ENCODE results near the gene ADCY5.

ADCY5 gene

DNA sequence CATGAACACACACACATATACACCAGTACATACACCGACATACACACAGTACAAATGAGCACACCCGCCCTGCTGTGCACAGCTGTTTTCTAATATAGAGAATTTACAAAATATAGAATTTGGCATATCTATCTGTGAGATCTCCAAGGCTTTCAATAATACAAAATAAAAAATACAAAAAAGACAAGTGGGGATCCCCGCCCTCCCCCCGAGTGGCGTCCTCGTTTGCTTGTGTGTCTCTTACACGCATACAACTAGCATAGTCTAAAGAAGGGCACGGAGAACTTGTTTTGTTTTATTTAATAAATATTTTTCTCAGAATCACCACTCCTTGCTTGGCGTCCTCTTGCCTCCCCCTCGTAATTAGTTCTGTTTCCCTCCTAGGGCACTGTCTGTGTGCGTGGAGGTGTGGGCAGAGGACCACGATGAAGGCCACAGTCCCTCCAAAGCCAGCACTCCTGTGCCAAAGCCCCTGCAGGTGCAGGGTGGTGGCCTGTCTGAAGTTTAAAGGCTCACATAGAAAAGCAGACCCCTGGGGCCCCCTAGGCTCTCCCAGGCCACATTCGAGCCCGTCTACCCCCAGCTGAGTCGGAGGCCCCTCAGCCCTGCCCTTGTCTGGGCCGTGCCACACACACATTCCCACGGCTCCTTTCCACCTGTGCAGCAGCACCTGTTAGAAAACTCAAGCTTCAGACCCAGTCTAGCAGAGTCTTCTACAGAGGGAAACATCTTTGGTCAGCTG is 165.1 kb downstream of the ADCY5 start:
- H3K27ac Mint-ChIP-seq, result no peak overlapping the region
- no peaks in the 10 kb centered on the region for H3K4me1 Mint-ChIP-seq (ENCODE audit: low read depth)
- no peaks in the 10 kb centered on the region for H3K27me3 Mint-ChIP-seq
- no peaks in the 10 kb centered on the region for H3K9me3 Mint-ChIP-seq
- H3K36me3 Mint-ChIP-seq (ENCODE audit: low read depth), result no peaks in the 10 kb centered on the region
- intact Hi-C loops (cut with micrococcal nuclease), result no loop called here
- no peak overlapping the region for H3K4me3 Mint-ChIP-seq

DNA sequence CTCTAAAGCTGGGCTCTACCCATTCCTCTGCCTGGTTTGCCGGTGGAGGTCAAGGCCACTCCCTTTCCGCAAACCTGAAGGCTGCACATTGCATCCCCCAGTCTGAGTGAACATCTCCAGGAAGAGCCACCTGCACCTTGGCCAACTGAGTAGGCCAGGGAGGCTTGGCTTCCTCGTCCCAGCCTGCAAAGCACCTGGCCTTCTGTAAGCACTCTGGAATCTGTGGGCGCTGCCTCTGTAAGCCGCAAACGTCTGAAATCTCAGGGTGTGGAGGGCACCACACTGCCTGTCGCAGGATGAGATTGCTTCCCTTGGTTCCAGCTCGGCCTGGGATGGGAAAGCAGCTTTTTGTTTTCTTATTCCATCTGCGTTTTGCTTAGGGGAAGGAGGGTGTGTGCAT is 165.8 kb downstream of the ADCY5 start:
- intact Hi-C loops (cut with micrococcal nuclease), result no loop called here
- H3K27me3 Mint-ChIP-seq, result no peaks in the 10 kb centered on the region
- no peak overlapping the region for H3K4me3 Mint-ChIP-seq
- no peak overlapping the region for H3K27ac Mint-ChIP-seq
- no peaks in the 10 kb centered on the region for H3K36me3 Mint-ChIP-seq (ENCODE audit: low read depth)
- no peaks in the 10 kb centered on the region for H3K9me3 Mint-ChIP-seq
- no peaks in the 10 kb centered on the region for H3K4me1 Mint-ChIP-seq (ENCODE audit: low read depth)

- Mint-ChIP-seq H3K4me1 (ENCODE audit: low read depth) (no peaks in the 10 kb centered on the region), H3K27ac (no peak overlapping the region), H3K27me3 (no peaks in the 10 kb centered on the region), H3K9me3 (no peaks in the 10 kb centered on the region), H3K36me3 (ENCODE audit: low read depth) (no peaks in the 10 kb centered on the region), H3K4me3 (no peak overlapping the region)
- intact Hi-C loops (cut with micrococcal nuclease), result no loop called here
Measured at GRCh38 chr3:123282461-123282860, 166.4 kb downstream of the ADCY5 start.

DNA sequence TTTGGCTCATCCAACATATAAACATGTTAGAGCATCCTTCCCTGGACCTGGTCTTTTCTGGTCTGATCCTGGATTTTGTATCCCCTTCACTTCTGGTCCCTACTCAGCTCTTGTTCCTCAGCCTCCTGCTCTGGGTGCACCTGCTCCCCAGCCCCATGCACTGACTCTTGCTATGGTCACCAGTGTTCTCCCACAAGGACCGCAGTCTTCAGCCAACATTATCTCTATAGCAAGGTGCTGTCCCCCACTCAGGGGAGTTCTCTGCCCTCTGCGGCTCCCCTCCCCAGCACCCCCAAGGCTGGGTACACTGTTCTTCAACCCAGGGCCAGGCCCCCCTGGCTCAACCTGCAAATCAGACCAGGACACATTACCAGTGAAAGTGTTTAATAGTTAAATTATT is 167.0 kb downstream of the ADCY5 start:
- Mint-ChIP-seq H3K4me1 (ENCODE audit: low read depth) (no peaks in the 10 kb centered on the region), H3K4me3 (no peak overlapping the region), H3K27ac (no peak overlapping the region), H3K9me3 (no peaks in the 10 kb centered on the region), H3K36me3 (ENCODE audit: low read depth) (no peaks in the 10 kb centered on the region), H3K27me3 (no peaks in the 10 kb centered on the region)
- intact Hi-C loops (cut with micrococcal nuclease), result no loop called here

- Mint-ChIP-seq H3K9me3 (no peaks in the 10 kb centered on the region), H3K4me1 (ENCODE audit: low read depth) (no peaks in the 10 kb centered on the region), H3K27me3 (no peaks in the 10 kb centered on the region)
Measured at GRCh38 chr3:123281406-123281805, 167.5 kb downstream of the ADCY5 start.

DNA sequence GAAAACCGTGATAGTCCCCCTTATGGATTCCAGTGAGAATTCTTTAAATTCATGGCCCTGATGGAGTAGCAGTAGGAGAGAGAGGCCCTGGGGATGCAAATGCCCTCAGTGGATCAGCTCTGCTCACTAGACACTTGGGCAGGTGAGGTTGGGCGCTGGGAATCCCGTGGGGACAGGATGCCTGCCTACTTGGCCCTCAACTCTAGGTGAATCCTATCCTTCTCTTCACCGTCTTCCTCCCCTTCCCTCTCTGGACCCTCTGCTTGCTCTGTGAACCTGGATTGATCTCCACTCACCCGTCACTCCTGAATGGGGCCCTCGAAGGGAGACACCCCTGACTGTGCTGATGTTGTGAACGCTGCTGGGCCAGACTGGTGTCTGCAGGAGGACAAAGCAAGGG is 169.8 kb downstream of the ADCY5 start:
- intact Hi-C loops (cut with micrococcal nuclease), result no loop called here
- Mint-ChIP-seq H3K4me1 (ENCODE audit: low read depth) (no peaks in the 10 kb centered on the region), H3K9me3 (no peaks in the 10 kb centered on the region), H3K36me3 (ENCODE audit: low read depth) (no peaks in the 10 kb centered on the region), H3K27ac (no peak overlapping the region), H3K27me3 (no peaks in the 10 kb centered on the region), H3K4me3 (no peak overlapping the region)

More at GRCh38 chr3:123281406-123281805, 167.5 kb downstream of the ADCY5 start:
- Mint-ChIP-seq H3K27ac (no peak overlapping the region), H3K36me3 (ENCODE audit: low read depth) (no peaks in the 10 kb centered on the region), H3K4me3 (no peak overlapping the region)
- intact Hi-C loops (cut with micrococcal nuclease), result no loop called here

DNA sequence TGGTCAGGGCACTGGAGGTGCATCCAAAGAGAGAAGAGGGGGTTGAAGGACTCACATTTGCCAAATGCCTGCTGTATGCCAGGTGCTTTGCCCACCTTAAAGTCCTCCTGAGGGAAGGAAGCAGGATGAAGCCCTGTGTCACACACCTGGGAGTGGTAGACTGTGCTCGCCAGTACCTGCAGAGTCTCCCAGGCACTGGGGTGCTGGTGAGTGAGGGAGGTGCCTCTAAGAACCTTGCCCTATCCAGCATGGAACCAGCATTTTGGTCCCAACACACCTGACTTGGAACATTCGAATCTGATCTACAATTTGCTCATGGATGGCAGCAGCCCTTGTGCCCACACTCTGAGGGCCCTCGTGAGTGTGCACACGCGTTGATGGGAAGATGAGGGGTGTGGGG is 170.4 kb downstream of the ADCY5 start:
- Mint-ChIP-seq H3K9me3 (no peaks in the 10 kb centered on the region), H3K4me3 (no peak overlapping the region), H3K4me1 (ENCODE audit: low read depth) (no peaks in the 10 kb centered on the region), H3K36me3 (ENCODE audit: low read depth) (no peaks in the 10 kb centered on the region), H3K27ac (no peak overlapping the region), H3K27me3 (no peaks in the 10 kb centered on the region)
- intact Hi-C loops (cut with micrococcal nuclease), result no loop called here

DNA sequence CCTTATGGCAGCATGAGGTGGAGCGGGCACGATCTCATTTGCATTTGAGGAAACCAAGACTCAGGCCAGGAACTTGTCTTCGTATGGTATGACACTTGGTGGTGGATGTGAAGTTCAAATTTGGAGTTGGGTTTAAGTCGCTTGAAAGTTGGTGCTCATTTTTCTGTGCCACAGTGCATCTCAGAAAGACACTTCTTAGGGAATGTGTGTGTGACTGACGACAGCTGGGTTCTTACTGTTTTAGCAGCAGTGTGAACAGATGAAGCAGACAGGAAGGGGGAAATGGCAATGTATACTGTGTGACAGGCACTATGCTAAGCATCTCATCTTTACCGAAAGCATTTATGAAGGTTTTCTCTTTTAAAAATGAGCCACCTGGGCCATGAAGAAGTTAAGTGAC is 171.8 kb downstream of the ADCY5 start:
- Mint-ChIP-seq H3K27me3 (no peaks in the 10 kb centered on the region), H3K36me3 (ENCODE audit: low read depth) (peaks cover under 1% of the 10 kb centered on the region), H3K4me3 (no peak overlapping the region)

GRCh38 chr3:123276346-123277006 is 172.4 kb downstream of the ADCY5 start:
- intact Hi-C loops (cut with micrococcal nuclease), result no loop called here
- H3K36me3 Mint-ChIP-seq (ENCODE audit: low read depth), result peaks cover 7% of the 10 kb centered on the region
- H3K4me3 Mint-ChIP-seq, result no peak overlapping the region
- H3K27ac Mint-ChIP-seq, result no peak overlapping the region
- no peaks in the 10 kb centered on the region for H3K4me1 Mint-ChIP-seq (ENCODE audit: low read depth)
- H3K9me3 Mint-ChIP-seq, result no peaks in the 10 kb centered on the region
- no peaks in the 10 kb centered on the region for H3K27me3 Mint-ChIP-seq

More for the DNA sequence above, 171.8 kb downstream of the ADCY5 start:
- intact Hi-C loops (cut with micrococcal nuclease), result no loop called here
- Mint-ChIP-seq H3K4me1 (ENCODE audit: low read depth) (no peaks in the 10 kb centered on the region), H3K27ac (no peak overlapping the region), H3K9me3 (no peaks in the 10 kb centered on the region)

DNA sequence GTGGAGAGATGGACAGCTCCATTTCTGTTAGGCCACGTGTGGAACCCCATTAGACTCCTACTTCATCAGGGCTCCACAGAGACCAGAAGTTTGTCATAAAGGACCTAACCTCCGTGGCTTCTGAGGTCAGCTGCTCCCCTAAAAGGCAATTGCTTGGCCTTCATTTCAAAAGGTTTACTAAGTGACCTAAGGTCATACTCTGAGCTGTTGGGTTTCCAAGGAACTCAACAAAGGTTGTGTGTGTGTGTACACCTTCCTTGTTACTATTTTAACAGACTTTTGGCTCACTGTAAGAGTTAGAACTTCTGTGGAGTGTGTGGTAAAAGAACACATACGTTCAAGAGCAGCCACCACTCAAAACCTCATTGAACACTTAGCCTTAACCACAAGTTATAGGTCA is 173.2 kb downstream of the ADCY5 start:
- H3K9me3 Mint-ChIP-seq, result no peaks in the 10 kb centered on the region
- H3K27ac Mint-ChIP-seq, result no peak overlapping the region
- H3K27me3 Mint-ChIP-seq, result no peaks in the 10 kb centered on the region
- no peak overlapping the region for H3K4me3 Mint-ChIP-seq
- peaks cover 9% of the 10 kb centered on the region for H3K36me3 Mint-ChIP-seq (ENCODE audit: low read depth)
- H3K4me1 Mint-ChIP-seq (ENCODE audit: low read depth), result no peaks in the 10 kb centered on the region
- intact Hi-C loops (cut with micrococcal nuclease), result no loop called here

GRCh38 chr3:123272547-123272946 is 176.3 kb downstream of the ADCY5 start:
- no peak overlapping the region for H3K4me3 Mint-ChIP-seq
- H3K27ac Mint-ChIP-seq, result no peak overlapping the region
- H3K4me1 Mint-ChIP-seq (ENCODE audit: low read depth), result no peaks in the 10 kb centered on the region
- H3K9me3 Mint-ChIP-seq, result no peaks in the 10 kb centered on the region
- no peaks in the 10 kb centered on the region for H3K27me3 Mint-ChIP-seq
- intact Hi-C loops (cut with micrococcal nuclease), result no loop called here
- peaks cover 22% of the 10 kb centered on the region for H3K36me3 Mint-ChIP-seq (ENCODE audit: low read depth)

GRCh38 chr3:123271466-123272159 is 177.3 kb downstream of the ADCY5 start:
- no peak overlapping the region for H3K4me3 Mint-ChIP-seq
- intact Hi-C loops (cut with micrococcal nuclease), result no loop called here
- H3K27ac Mint-ChIP-seq, result no peak overlapping the region
- H3K4me1 Mint-ChIP-seq (ENCODE audit: low read depth), result no peaks in the 10 kb centered on the region
- H3K9me3 Mint-ChIP-seq, result no peaks in the 10 kb centered on the region
- H3K36me3 Mint-ChIP-seq (ENCODE audit: low read depth), result peaks cover 31% of the 10 kb centered on the region
- no peaks in the 10 kb centered on the region for H3K27me3 Mint-ChIP-seq

- H3K27ac Mint-ChIP-seq, result no peak overlapping the region
- H3K4me3 Mint-ChIP-seq, result no peak overlapping the region
- H3K4me1 Mint-ChIP-seq (ENCODE audit: low read depth), result no peaks in the 10 kb centered on the region
- no peaks in the 10 kb centered on the region for H3K9me3 Mint-ChIP-seq
- no peaks in the 10 kb centered on the region for H3K27me3 Mint-ChIP-seq
- intact Hi-C loops (cut with micrococcal nuclease), result no loop called here
- H3K36me3 Mint-ChIP-seq (ENCODE audit: low read depth), result peaks cover 39% of the 10 kb centered on the region
Measured at GRCh38 chr3:123270818-123271217, 178.1 kb downstream of the ADCY5 start.

- H3K4me3 Mint-ChIP-seq, result no peak overlapping the region
- no peaks in the 10 kb centered on the region for H3K4me1 Mint-ChIP-seq (ENCODE audit: low read depth)
- no peak overlapping the region for H3K27ac Mint-ChIP-seq
- no peaks in the 10 kb centered on the region for H3K27me3 Mint-ChIP-seq
- no peaks in the 10 kb centered on the region for H3K9me3 Mint-ChIP-seq
- H3K36me3 Mint-ChIP-seq (ENCODE audit: low read depth), result peaks cover 65% of the 10 kb centered on the region
- intact Hi-C loops (cut with micrococcal nuclease), result no loop called here
Measured at GRCh38 chr3:123267821-123268220, 181.1 kb downstream of the ADCY5 start.
